Muscle layer of colon (tissue), 2 donors: ENCODE data around the gene AKR1B15.
A peak's percentile ranks its signal among the peaks of the same experiment; 100 is the strongest.
"Not testable (repeated sequence)": the region's sequence is repeated elsewhere in the genome, so short reads cannot be mapped to it uniquely, and the experiment has no call there.

Source experiments
- H3K27ac ChIP-seq: one replicate; pipeline ENCODE4 v1.7.0; 2013; ENCODE audit warnings: low read depth, mild to moderate bottlenecking, low read length, moderate library complexity
- H3K27me3 ChIP-seq, 2 donors: one replicate each; pipeline ENCODE4 v1.7.0; 2013; ENCODE audit warnings: low read length in 2 of 2, mild to moderate bottlenecking in 2 of 2; ENCODE audit not compliant: insufficient read depth in 2 of 2, control insufficient read depth in 1 of 2
- H3K36me3 ChIP-seq: one replicate; pipeline ENCODE4 v1.7.0; 2013; ENCODE audit warnings: mild to moderate bottlenecking, low read length; ENCODE audit not compliant: insufficient read depth
- H3K4me1 ChIP-seq: one replicate; pipeline ENCODE4 v1.7.0; 2013; ENCODE audit warnings: mild to moderate bottlenecking, low read length; ENCODE audit not compliant: insufficient read depth
- H3K4me3 ChIP-seq, 2 donors: one replicate each; pipeline ENCODE4 v1.7.0; 2013; ENCODE audit warnings: low read length in 2 of 2, low read depth in 1 of 2, mild to moderate bottlenecking in 1 of 2, moderate library complexity in 1 of 2
- H3K9ac ChIP-seq: one replicate; pipeline ENCODE4 v1.7.0; 2013; ENCODE audit warnings: low read length
- H3K9me3 ChIP-seq: one replicate; pipeline ENCODE4 v1.7.0; 2013; ENCODE audit warnings: mild to moderate bottlenecking, low read length
- donor health status: abdominal sarcoma.
- donor health status: Adenocarcinoma of cecum.

The AKR1B15 gene

GRCh38 chr7:134567368-134567767 is 18.5 kb downstream of the AKR1B15 start:
- Histone ChIP-seq H3K27ac (no peak overlapping the region), H3K4me1 (no peaks in the 10 kb centered on the region), H3K9ac (no peak overlapping the region), H3K4me3 (no peak overlapping the region), H3K36me3 (no peaks in the 10 kb centered on the region), H3K27me3 (no peaks in the 10 kb centered on the region), H3K9me3 (no peaks in the 10 kb centered on the region)

- H3K4me1 ChIP-seq, H3K9me3 ChIP-seq, H3K27ac ChIP-seq, H3K4me3 ChIP-seq, H3K9ac ChIP-seq, H3K27me3 ChIP-seq, H3K36me3 ChIP-seq: not testable (repeated sequence)
Observed at GRCh38 chr7:134569962-134570361, 21.1 kb downstream of the AKR1B15 start.

GRCh38 chr7:134571101-134571500 is 22.2 kb downstream of the AKR1B15 start:
- Histone ChIP-seq H3K4me3 (no peak overlapping the region), H3K9ac (no peak overlapping the region), H3K27me3 (no peaks in the 10 kb centered on the region), H3K36me3 (no peaks in the 10 kb centered on the region), H3K27ac (no peak overlapping the region), H3K9me3 (no peaks in the 10 kb centered on the region), H3K4me1 (no peaks in the 10 kb centered on the region)

DNA sequence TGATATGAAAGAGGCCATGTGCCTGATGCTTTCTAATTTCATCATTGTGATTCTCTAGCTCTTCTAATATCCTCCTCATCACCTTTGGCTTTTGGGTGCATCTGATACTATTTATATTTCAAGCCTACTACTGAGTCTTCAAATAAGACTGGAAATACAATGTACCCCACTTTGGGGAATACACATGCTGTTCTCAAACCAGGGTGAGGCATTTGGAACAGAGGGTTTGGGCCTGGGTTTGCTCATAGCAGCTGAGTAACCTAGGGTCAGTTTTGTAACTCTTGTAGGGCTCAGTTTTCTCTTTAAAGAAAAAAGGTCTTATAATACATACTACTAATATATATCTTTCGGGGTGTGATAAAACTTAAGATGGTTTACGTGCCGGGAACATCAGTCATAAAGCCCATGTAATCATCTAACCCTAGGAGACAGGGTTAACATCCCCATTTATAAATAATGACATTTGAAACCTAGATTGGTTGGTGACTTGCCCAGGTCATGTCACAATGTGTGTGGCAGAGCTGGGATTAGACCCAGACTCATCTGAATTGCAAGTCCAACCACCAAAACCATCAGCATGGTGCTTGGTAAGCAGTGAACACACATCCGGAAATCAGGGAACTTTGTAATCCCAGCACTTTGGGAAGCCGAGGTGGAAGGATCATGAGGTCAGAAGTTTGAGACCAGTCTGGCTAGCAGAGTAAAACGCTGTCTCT is 23.0 kb downstream of the AKR1B15 start:
- no peak overlapping the region for H3K4me3 ChIP-seq
- no peak overlapping the region for H3K27ac ChIP-seq
- H3K27me3 ChIP-seq: no peaks in the 10 kb centered on the region
- no peaks in the 10 kb centered on the region for H3K4me1 ChIP-seq
- H3K9ac ChIP-seq: no peak overlapping the region
- no peaks in the 10 kb centered on the region for H3K9me3 ChIP-seq
- H3K36me3 ChIP-seq: no peaks in the 10 kb centered on the region

DNA sequence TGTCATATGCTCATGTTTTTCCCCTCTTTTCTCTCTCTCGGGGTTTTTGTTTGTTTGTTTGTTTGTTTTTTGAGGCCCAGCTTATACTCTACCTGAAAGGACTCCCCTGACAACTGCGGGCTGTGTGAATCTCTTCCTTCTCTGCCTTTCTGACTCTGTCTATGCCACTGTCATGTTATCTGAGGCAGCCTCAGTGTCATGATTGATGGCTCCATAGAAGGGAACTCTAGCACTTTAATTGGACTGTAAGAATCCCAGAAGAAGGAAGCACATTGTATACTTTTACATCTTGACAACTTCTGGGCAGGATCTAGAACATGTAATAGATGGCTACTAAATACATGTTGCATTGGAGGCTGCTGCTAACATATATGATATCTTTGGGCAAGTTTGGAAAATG is 25.4 kb downstream of the AKR1B15 start:
- Histone ChIP-seq H3K9ac (no peak overlapping the region), H3K36me3 (no peaks in the 10 kb centered on the region), H3K27me3 (no peaks in the 10 kb centered on the region), H3K4me3 (no peak overlapping the region), H3K9me3 (no peaks in the 10 kb centered on the region), H3K4me1 (no peaks in the 10 kb centered on the region), H3K27ac (no peak overlapping the region)

DNA sequence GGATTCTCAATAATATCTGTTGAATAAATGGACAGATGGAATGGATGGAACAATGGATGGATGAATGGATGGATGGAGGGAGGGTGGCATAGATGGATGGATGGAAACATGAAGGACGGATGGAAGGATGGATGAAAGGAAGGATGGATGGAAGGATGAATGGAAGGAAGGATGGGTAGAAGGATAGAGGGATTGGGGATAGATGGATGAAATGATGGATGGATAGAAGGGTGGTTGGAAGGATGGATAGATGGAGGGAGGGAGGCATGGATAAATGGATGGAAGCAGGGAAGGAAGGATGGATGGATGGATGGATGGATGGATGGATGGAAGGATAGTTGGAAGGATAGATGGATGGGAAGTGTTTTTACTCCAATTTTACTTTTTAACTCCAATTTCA is 35.4 kb downstream of the AKR1B15 start:
- no peaks in the 10 kb centered on the region for H3K4me1 ChIP-seq
- no peak overlapping the region for H3K4me3 ChIP-seq
- no peak overlapping the region for H3K9ac ChIP-seq
- H3K27ac ChIP-seq: no peak overlapping the region
- H3K36me3 ChIP-seq: no peaks in the 10 kb centered on the region
- no peaks in the 10 kb centered on the region for H3K9me3 ChIP-seq
- no peaks in the 10 kb centered on the region for H3K27me3 ChIP-seq

GRCh38 chr7:134585897-134586296 is 37.0 kb downstream of the AKR1B15 start:
- no peaks in the 10 kb centered on the region for H3K4me1 ChIP-seq
- H3K9me3 ChIP-seq: no peaks in the 10 kb centered on the region
- no peaks in the 10 kb centered on the region for H3K27me3 ChIP-seq
- H3K9ac ChIP-seq: no peak overlapping the region
- H3K36me3 ChIP-seq: no peaks in the 10 kb centered on the region
- H3K4me3 ChIP-seq: no peak overlapping the region
- H3K27ac ChIP-seq: no peak overlapping the region

DNA sequence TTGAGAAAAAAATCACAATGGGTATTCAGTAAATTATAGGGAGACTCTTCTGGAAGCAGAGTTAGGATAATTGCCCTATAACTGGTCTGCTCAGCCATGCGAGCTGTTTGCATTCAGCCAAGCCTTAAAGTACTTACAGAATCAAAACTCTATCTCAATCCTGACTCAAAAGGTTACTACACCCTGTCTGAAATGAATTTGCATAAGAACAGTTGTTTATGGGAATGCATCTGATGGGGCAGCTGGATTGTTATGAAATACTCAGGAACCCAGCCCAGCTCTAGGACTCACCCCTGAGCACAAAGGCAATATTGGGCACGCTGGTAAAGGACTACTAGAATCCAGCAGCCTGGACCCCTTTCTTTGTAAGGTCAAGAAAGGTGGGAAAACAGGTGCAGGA is 38.8 kb downstream of the AKR1B15 start:
- Histone ChIP-seq H3K4me3 (no peak overlapping the region), H3K27ac (no peak overlapping the region), H3K9me3 (no peaks in the 10 kb centered on the region), H3K9ac (no peak overlapping the region), H3K4me1 (no peaks in the 10 kb centered on the region), H3K36me3 (no peaks in the 10 kb centered on the region), H3K27me3 (no peaks in the 10 kb centered on the region)

DNA sequence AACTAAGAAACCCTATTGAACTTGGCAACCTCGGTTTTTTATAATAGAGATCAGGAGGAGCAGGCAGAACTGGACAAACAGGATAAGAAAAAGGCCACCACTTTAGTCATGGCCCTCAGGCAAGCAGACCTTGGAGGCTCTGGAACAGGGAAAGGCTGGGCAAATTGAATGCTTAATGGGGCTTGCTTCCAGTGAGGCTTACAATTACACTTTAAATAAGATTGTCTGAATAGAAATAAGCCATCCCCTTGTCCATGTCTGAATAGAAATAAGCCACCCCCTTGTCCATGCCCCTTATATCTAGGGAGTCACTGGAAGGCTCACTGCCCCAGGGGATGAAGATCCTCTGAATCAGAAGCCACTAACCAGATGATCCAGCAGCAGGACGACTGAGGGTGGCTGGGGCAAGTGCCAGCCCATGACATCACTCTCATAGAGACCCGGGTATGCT is 40.6 kb downstream of the AKR1B15 start:
- Histone ChIP-seq H3K36me3 (no peaks in the 10 kb centered on the region), H3K27ac (no peak overlapping the region), H3K4me1 (peaks cover 17% of the 10 kb centered on the region), H3K9ac (no peak overlapping the region), H3K9me3 (no peaks in the 10 kb centered on the region), H3K4me3 (no peak overlapping the region), H3K27me3 (no peaks in the 10 kb centered on the region)

DNA sequence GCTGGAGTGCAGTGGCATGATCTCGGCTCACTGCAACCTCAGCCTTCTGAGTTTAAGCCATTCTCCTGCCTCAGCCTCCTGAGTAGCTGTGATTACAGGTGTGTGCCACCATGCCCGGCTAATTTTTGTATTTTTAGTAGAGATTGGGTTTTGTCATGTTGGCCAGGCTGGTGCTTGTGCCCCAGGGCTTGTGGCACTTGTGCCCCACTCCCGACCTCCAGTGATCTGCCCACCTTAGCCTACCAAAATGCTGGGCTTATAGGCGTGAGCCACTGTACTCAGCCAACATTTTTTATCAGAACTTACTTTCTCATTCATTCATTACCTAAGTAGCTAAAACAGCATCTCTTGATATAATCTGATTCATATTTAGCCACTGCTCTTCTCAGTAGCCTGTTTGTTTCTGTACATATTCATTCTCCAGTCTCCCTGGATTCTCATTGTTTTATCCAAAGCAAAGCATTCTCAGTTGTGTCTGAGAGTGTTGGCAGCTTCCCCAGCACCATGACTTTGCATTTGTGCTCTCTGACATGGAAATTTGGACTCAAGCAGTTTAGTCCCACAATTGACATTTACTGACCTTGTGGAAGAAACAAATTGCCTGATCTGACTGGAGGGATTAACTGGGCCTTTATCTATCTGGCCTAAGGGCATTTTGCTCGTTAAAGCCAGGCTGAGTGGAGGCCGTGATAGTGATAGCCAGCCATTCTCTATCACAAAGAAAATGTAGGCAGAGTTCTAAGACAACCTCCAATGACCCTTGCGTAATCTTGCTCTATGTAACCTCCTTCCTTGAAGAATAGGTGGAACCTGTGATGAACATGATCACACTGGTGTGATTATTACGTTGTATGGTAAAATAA is 44.9 kb downstream of the AKR1B15 start:
- H3K4me1 ChIP-seq: peaks cover 19% of the 10 kb centered on the region
- peak overlapping the region in 1 of 2 donors; percentile 4 for H3K4me3 ChIP-seq
- H3K27me3 ChIP-seq: no peaks in the 10 kb centered on the region
- no peak overlapping the region for H3K27ac ChIP-seq
- H3K36me3 ChIP-seq: no peaks in the 10 kb centered on the region
- peak overlapping the region; percentile 10 for H3K9ac ChIP-seq
- H3K9me3 ChIP-seq: no peaks in the 10 kb centered on the region

DNA sequence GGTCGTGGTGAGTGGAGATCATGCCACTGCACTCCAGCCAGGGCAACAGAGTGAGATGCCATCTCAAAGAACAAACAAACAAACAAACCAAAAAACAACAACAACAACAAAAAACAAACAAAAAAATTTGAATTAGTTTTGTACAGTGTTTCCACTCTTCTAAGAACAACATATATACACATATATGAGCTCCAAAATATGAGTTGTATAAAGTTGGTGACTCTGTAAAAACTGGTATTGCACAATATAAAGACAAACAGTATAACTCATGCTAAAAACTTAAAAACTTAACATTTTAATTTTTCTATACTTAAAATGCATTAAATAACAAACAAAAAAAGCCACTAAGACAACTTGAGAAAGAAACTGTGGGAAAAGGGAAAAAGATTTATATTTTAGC is 46.0 kb downstream of the AKR1B15 start:
- Histone ChIP-seq H3K27ac (no peak overlapping the region), H3K4me1 (peaks cover 19% of the 10 kb centered on the region), H3K9ac (no peak overlapping the region), H3K27me3 (no peaks in the 10 kb centered on the region), H3K9me3 (no peaks in the 10 kb centered on the region), H3K4me3 (no peak overlapping the region), H3K36me3 (no peaks in the 10 kb centered on the region)
